Measurements from ENCODE around the gene CDKN1C. TPM values are rescaled to one million over a fixed set of nuclear protein-coding genes. Genes with fewer than 3 reads are reported as not detected.

CDKN1C gene
- total RNA-seq, 1 donor from 2014 or later: 42.1 TPM

GRCh38 chr11:2853997-2854560 lies 31.5 kb downstream of the CDKN1C start:
- Histone ChIP-seq H3K4me1 (no peaks in the 10 kb centered on the region), H3K27ac (no peak overlapping the region), H3K36me3 (no peaks in the 10 kb centered on the region), H3K27me3 (no peaks in the 10 kb centered on the region), H3K4me3 (no peak overlapping the region), H3K9me3 (no peaks in the 10 kb centered on the region)
- ATAC-seq (no peak), DNase-seq (no peak)
- TF ChIP-seq, protein P1, sequence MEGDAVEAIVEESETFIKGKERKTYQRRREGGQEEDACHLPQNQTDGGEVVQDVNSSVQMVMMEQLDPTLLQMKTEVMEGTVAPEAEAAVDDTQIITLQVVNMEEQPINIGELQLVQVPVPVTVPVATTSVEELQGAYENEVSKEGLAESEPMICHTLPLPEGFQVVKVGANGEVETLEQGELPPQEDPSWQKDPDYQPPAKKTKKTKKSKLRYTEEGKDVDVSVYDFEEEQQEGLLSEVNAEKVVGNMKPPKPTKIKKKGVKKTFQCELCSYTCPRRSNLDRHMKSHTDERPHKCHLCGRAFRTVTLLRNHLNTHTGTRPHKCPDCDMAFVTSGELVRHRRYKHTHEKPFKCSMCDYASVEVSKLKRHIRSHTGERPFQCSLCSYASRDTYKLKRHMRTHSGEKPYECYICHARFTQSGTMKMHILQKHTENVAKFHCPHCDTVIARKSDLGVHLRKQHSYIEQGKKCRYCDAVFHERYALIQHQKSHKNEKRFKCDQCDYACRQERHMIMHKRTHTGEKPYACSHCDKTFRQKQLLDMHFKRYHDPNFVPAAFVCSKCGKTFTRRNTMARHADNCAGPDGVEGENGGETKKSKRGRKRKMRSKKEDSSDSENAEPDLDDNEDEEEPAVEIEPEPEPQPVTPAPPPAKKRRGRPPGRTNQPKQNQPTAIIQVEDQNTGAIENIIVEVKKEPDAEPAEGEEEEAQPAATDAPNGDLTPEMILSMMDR (IDR thresholded peaks at IDR 0.05): no peak
- intact Hi-C loops (cut with DNase I): no loop called here

DNA sequence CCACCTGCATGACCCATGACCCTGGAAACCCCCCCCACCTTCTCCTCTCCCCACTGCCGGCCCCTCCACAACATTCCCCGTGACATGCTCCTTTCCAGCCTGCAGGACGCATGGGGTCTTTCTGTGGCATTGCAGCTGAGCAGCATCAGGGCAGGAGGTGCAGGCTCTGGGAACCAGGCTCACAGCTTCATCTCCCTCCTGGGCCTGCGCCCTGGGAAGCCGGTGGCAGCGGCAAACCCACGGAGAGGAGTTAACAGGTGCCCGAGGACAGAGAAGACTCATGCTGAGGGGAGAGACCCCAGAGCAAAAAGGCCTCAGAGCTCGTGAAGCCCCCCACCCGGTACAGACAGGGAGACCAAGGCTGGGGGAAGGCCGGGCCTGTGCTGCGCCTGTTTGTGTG lies 32.2 kb downstream of the CDKN1C start:
- Histone ChIP-seq H3K9me3 (no peaks in the 10 kb centered on the region), H3K4me1 (no peaks in the 10 kb centered on the region), H3K4me3 (no peak overlapping the region), H3K27me3 (no peaks in the 10 kb centered on the region), H3K27ac (no peak overlapping the region), H3K36me3 (no peaks in the 10 kb centered on the region)
- intact Hi-C loops (cut with DNase I): no loop called here
- ATAC-seq: no peak
- no peak for DNase-seq
- TF ChIP-seq, protein P1 (IDR thresholded peaks at IDR 0.05): no peak

- ATAC-seq (no peak), DNase-seq (no peak)
- H3K27ac ChIP-seq: no peak overlapping the region
- intact Hi-C loops (cut with DNase I): no loop called here
- no peaks in the 10 kb centered on the region for H3K4me1 ChIP-seq
- H3K4me3 ChIP-seq: no peak overlapping the region
- no peaks in the 10 kb centered on the region for H3K27me3 ChIP-seq
- no peaks in the 10 kb centered on the region for H3K9me3 ChIP-seq
- H3K36me3 ChIP-seq: no peaks in the 10 kb centered on the region
- TF ChIP-seq, protein P1 (IDR thresholded peaks at IDR 0.05): no peak
These were observed 35.4 kb downstream of the CDKN1C start for GRCh38 chr11:2849994-2850770.

GRCh38 chr11:2848497-2848896 lies 37.1 kb downstream of the CDKN1C start:
- TF ChIP-seq, protein P1 (IDR thresholded peaks at IDR 0.05): no peak
- Histone ChIP-seq H3K36me3 (no peaks in the 10 kb centered on the region), H3K27ac (no peak overlapping the region), H3K4me3 (no peak overlapping the region), H3K4me1 (no peaks in the 10 kb centered on the region), H3K27me3 (no peaks in the 10 kb centered on the region), H3K9me3 (no peaks in the 10 kb centered on the region)
- DNase-seq (no peak), ATAC-seq (no peak)
- intact Hi-C loops (cut with DNase I): no loop called here

GRCh38 chr11:2847561-2847960 lies 38.0 kb downstream of the CDKN1C start:
- DNase-seq (no peak), ATAC-seq (no peak)
- no peak overlapping the region for H3K4me3 ChIP-seq
- TF ChIP-seq, protein P1 (IDR thresholded peaks at IDR 0.05): no peak
- H3K27ac ChIP-seq: no peak overlapping the region
- no peaks in the 10 kb centered on the region for H3K27me3 ChIP-seq
- no peaks in the 10 kb centered on the region for H3K36me3 ChIP-seq
- H3K9me3 ChIP-seq: no peaks in the 10 kb centered on the region
- no peaks in the 10 kb centered on the region for H3K4me1 ChIP-seq
- intact Hi-C loops (cut with DNase I): no loop called here

Data from upper lobe of right lung (tissue), 1 donor.